HG03060 (cell line): ENCODE results near the gene RASA4B.
"Not testable (repeated sequence)": the region's sequence is repeated elsewhere in the genome, so short reads cannot be mapped to it uniquely, and the experiment has no call there.

Experiments used
- ATAC-seq: cut with Tn5 transposase; IDR thresholded peaks from one replicate; pipeline ENCODE4 v1.9.1; 2021; ENCODE audit warnings: low read depth, moderate number of reproducible peaks; ENCODE audit not compliant: unreplicated experiment

The RASA4B gene

GRCh38 chr7:102517550-102518147 is at the start of gene RASA4B:
TSS of gene RASA4B (minus strand) at chr7:102517777. CDS start at chr7:102517710, 67 bp downstream.
- ATAC-seq: not testable (repeated sequence)

- not testable (repeated sequence) for ATAC-seq
Measured at GRCh38 chr7:102550808-102551422, 33.3 kb upstream of the RASA4B start, which contains the start of gene SPDYE2. TSS of gene SPDYE2 (plus strand) at chr7:102551226. CDS start at chr7:102553256, 2,030 bp downstream.

GRCh38 chr7:102546353-102546752 is 28.8 kb upstream of the RASA4B start:
- peak; percentile 66 for ATAC-seq

- not testable (repeated sequence) for ATAC-seq
Measured at GRCh38 chr7:102545288-102545687, 27.7 kb upstream of the RASA4B start.

- ATAC-seq: not testable (repeated sequence)
Measured at GRCh38 chr7:102544372-102544771, 26.8 kb upstream of the RASA4B start.

GRCh38 chr7:102543596-102543995 is 26.0 kb upstream of the RASA4B start, which contains the start of gene UPK3BL2:
TSS of gene UPK3BL2 (minus strand) at chr7:102543696. CDS start at chr7:102543636, 60 bp downstream.
- not testable (repeated sequence) for ATAC-seq

GRCh38 chr7:102542771-102543170 is 25.2 kb upstream of the RASA4B start:
- ATAC-seq: not testable (repeated sequence)

GRCh38 chr7:102542083-102542482 is 24.5 kb upstream of the RASA4B start:
- not testable (repeated sequence) for ATAC-seq

- ATAC-seq: not testable (repeated sequence)
Measured at GRCh38 chr7:102540604-102541003, 23.0 kb upstream of the RASA4B start.

GRCh38 chr7:102535062-102535615 is 17.6 kb upstream of the RASA4B start:
- ATAC-seq: not testable (repeated sequence)

GRCh38 chr7:102532127-102532526 is 14.6 kb upstream of the RASA4B start:
- ATAC-seq: not testable (repeated sequence)

GRCh38 chr7:102531583-102531982 is 14.0 kb upstream of the RASA4B start:
- ATAC-seq: not testable (repeated sequence)

GRCh38 chr7:102527822-102528793 is 10.5 kb upstream of the RASA4B start:
- ATAC-seq: not testable (repeated sequence)

- ATAC-seq: not testable (repeated sequence)
Measured at GRCh38 chr7:102527182-102527581, 9.6 kb upstream of the RASA4B start.

- ATAC-seq: not testable (repeated sequence)
Measured at GRCh38 chr7:102524803-102525202, 7.2 kb upstream of the RASA4B start.

GRCh38 chr7:102520797-102521196 is 3.2 kb upstream of the RASA4B start:
- not testable (repeated sequence) for ATAC-seq

GRCh38 chr7:102516951-102517350 is 626 bp downstream of the RASA4B start:
- ATAC-seq: not testable (repeated sequence)

GRCh38 chr7:102515889-102516288 is 1.7 kb downstream of the RASA4B start:
- ATAC-seq: not testable (repeated sequence)

GRCh38 chr7:102514881-102515721 is 2.5 kb downstream of the RASA4B start:
- ATAC-seq: peak; percentile 49
